NOMO-1 (cell line): ENCODE results near the gene DUSP16.
"Not testable (repeated sequence)": the region's sequence is repeated elsewhere in the genome, so short reads cannot be mapped to it uniquely, and the experiment has no call there.

ENCODE experiments used
- DNase-seq, 2 experiments: peaks; one replicate each; lab custom pipeline; 2025; ENCODE audit not compliant: unreplicated experiment in 2 of 2; lab: John Stamatoyannopoulos, UW

The DUSP16 gene

DNA sequence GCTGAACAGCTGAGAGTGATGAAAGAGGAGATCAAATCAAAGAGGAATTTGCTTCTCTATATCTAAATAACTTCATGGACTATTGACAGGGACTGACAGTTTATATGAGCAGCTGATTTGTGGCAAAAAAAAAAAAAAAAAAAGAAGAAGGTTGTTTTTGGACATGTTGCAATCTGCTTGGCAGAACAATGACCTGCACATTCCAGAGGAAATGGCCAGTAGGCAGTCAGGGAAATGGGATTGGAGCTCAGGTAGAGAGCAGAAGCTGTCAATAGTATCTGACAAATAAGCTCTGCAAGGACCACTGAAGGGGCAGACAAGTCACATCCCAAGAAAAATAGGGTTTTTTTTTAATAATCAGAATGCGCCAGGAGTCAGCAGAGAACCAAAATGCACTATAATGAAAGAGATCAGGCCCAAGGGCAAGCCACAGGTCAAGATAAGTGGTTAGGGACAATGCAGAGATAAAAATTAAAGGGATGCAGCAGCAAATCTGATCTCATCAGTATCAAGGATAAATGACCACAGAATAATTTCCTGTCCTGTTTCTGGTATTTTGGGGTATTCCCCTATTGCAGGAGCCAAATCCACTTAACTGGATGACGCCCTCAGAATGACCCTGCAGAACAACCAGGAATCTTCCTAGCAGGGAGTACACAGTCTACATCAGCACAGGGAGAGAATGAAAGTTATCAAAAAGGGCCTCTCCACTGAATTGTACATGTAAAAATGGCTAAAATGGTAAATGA, 22.6 kb upstream of the DUSP16 start:
- DNase-seq = no peak

DNA sequence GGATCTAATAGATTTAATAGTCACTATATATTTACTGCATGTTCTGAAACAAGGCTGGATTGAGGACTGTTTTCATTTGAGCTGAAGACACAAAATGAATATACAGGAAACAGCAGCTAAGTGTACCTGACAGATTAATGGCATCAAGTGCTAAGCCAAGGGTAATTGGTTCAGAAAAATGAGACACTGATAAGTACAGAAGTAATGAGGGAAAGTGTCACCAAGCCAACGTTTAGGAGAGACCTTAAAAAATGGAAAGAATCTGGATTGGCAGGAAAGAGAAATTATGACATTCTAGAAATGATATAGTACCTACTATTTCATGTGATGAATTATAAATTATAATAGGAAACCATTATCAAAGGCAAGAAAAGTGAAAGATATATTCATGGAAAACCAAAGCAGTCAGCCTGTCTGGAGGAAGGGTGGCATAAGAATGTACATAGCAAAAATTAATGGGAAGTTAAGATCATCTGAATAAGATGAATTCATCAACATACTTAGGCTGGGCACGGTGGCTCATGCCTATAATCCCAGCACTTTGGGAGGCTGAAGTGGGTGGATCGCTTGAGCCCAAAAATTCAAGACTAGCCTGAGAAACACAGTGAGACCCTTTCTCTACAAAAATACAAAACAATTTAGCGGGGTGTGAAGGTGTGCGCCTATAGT, 21.0 kb upstream of the DUSP16 start:
- DNase-seq = no peak

DNA sequence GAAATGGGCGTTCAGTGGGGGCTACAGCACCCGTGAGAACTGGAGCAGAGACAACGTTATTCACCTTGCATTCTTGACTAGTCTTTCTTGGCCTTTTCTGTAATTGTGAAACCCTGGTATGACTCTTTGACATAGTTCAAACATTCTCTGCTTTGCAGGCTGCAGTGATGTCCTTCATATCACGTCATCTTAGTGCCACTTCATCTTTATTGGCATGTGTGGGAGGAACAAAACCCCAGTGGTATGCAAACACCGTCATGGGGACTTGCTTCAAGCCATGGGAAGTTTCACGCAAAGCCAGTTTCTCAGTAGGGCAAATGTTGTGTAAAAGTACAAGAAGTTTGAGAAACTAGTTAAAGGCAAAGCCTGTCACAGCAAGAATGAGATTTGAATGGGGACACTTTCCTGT, 20.2 kb upstream of the DUSP16 start:
- DNase-seq = no peak

DNA sequence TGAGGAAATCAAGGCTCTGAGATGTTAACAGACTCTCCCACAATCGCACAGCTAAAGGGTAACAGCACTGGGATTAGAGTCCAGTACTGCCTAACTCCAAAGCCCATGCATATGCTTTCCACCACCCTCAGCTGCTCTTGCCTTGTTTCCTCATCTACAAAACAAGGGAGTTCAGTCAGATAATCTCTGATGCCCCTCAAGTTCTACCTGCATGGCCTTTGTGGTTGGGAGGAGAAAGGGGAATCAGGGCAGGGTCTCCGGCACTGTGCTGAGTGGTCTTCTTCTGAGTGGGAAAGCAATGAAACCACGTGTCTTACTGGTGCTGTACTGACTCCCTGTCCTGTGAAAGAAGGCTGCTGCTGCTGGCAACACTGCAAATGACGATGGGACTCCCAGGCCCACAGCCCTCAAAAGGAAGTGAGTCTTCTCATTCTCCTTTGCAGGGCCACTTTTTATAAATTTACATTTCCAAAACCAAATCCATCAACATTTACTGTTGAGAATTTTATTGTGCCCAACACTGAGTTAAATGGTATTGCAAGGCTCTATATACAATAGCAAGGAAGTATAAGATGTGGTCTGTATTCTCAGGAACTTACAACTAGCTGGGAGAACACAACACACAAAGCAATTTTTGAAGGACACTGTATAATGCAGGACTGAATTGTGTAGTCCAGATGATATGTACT, 19.7 kb upstream of the DUSP16 start:
- DNase-seq = no peak

DNA sequence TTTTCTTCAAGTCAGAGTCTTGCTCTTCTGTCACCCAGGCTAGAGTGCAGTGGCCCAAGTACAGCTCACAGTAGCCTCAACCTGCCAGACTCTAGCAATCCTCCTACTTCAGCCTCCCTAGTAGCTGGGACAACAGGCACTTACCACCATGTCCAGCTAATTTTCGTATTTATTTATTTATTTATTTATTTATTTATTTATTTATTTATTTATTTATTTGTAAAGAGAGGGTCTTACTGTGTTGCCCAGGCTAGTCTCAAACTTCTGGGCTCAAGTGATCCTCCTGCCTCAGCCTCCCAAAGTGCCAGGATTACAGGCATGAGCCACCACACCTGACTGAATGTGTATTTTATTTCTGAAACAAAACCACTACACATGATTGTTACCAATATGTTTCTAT, 18.1 kb upstream of the DUSP16 start:
- DNase-seq = not testable (repeated sequence)

DNA sequence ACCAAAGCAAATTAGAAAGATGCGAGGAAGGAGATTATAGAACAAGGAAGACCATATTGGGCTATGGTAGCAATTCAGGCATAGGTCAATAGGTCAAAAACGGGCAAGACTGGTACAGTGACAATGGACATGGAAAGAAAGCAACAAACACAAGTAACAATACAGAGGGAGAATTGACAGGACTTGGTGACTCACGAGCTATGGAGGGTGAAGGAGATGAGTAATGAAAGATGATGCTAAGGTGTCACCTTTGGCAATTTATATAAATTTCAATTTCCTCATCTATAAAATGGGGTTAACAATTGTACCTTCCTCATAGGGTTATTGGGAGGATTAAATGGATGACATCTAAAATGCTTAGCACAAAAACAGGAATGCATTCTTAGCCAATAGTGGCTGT, 15.1 kb upstream of the DUSP16 start:
- no peak for DNase-seq

DNA sequence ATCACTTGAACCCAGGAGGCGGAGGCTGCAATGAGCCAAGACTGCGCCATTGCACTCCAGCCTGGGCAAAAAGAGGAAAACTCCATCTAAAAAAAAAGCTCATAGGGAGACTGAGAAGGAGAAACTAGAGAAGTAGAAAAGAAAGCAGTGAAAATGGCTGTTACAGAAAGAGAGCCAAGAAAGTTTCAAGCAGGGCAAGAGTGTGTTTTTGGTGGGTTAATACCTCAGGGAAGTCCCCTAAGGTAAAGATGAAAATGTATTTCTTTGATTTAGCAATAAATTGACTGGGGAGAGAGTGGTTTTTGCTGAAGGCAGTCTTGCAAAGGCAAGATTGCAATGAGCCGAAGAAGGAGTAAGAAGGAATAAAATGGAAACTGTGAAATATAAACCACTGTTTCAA, 10.0 kb upstream of the DUSP16 start:
- DNase-seq = no peak

DNA sequence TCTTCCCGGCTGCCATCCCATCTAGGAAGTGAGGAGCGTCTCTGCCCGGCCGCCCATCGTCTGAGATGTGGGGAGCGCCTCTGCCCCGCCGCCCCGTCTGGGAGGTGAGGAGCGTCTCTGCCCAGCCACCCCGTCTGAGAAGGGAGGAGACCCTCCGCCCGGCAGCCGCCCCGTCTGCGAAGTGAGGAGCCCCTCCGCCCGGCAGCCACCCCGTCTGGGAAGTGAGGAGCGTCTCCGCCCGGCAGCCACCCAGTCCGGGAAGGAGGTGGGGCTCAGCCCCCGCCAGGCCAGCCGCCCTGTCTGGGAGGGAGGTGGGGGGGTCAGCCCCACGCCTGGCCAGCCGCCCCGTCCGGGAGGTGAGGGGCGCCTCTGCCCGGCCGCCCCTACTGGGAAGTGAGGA, 3.3 kb upstream of the DUSP16 start:
- not testable (repeated sequence) for DNase-seq

DNA sequence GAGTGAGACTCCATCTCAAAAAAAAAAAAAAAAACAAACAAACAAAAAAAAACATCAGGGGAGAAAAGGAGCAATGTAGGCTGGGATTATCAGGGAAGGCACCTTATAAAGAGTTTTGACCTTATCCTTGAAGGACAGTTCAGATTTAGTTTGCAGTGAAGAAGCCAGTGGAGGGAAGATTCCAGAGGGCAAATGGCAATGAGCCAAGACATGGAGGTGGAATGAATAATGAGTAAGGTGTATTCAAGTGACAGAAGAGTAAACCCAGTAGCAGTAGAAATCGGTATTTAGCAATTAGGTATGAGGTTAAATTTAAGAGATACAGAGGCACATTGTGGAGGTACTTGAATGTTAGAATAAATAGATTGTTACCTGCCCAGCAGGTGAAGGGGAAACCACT, 2.2 kb upstream of the DUSP16 start:
- no peak for DNase-seq

DNA sequence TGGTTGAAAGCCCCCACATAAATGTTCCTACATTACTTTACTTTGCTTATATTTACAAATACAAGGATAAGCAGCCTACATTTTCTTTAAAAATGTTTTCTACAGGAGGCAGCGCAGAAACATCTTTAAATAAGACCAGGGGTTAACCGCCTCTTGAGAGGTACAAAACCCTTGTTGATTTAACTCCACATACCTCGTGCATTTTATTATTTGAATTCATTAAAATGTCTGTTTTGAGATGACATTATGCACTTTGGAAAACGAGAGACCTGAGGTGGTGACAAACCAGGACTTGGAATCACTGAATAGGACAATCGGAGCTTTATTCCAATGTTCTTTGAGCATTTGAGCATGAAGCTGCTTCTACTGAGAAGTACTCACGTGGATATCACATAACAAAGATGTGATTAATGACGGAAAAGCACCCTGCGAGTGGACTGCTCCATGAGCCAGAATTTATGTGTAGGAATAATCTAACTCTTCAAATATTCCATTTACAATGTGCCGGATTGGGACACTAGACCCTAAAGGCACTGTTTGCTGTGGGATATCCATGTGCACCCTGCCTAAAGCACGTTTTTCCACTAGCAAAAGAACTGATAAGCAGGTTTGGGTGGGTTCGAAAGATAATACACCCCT, 746 bp upstream of the DUSP16 start:
- DNase-seq = no peak

DNA sequence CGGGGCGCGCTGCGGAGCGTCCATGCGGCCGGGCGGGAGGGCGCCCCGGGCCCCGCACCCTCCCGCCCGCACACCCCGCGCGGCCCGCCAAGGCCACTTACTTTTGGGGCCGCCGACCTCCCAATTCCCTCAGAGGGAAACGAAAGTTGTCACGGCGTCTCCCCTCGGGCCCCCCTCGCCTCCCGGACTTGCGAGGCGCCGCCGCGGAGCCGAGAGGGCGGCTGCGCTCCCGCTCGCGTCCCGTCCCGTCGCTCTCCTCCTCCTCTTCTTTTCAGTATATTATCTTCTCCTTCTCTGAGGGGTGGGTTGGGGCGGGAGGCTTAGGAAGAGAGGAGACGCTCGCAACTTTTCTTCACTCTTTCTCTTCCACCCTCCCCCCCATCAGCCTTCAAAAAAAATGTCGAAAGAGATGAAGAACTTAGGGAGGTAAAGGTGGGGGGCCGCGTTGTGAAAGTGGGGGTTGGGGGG, 613 bp downstream of the DUSP16 start:
- DNase-seq = no peak

DNA sequence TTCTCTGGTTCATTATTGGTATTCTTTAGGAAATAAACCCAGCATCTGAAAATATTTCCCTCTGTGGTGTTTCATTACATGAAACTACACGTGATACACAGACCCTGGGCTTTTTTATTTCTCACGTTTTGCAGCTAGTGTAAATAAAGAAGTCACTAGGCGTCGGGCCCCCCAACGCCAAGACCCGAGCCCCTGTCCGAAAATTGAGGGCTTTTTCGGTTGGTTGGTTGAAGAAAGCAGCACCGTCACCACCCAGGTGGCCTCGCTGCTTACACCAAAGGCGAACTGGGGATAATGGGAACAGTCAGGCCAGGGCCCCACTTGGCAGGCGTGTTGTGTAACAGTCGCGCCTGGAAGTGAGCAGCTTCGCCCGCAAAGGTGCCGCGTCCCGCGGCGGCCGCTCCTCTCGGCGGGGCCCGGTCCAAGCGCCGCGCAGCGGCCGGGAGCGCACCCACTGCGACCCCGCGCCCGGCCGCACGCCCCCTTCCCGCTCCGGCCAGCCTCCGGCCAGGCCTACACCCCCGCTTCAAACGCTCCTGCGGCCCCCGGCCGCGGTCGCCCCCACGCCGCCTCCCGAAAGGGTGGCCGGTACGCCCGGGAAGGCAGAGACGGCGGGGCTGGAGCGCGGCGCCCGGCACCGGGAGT, 1.2 kb downstream of the DUSP16 start:
- peak; percentile 16 to 60 for DNase-seq

DNA sequence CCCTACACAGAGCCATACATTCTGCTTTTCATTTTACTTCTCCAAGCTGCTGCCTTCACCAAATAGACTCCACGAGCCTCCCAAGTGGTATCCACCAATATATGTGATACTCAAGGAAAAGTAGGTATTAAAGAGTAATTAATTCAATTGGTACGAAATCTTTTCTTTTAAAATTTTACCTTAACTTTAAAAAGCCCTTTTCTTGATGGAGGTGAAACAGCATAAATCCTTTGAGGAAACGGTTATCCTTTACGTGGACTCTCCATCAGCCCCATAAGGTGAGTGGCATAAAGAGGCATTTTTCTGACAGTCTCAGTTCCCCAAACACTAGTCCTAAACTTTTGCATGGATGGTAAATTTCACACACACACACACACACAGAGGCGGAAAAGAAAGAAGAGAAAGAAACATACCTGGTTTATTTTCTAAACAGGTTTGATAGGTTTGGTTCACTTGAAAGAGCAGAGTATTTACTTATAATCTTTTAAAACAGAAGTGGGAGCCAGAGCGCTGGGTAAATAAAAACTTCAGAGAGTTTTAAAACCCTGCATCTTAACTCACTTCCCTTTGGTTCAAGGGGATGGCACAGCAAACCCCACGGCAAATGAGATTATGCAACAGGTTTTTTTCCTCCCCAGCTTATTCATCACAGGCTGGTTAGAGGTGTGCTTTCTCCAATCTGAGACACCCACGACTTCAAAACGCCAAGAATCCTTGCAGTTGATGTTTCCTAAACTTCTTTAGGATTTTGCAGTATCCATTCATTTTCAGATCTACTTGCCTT, 1.9 kb downstream of the DUSP16 start:
- DNase-seq = peak; percentile 74 to 81

DNA sequence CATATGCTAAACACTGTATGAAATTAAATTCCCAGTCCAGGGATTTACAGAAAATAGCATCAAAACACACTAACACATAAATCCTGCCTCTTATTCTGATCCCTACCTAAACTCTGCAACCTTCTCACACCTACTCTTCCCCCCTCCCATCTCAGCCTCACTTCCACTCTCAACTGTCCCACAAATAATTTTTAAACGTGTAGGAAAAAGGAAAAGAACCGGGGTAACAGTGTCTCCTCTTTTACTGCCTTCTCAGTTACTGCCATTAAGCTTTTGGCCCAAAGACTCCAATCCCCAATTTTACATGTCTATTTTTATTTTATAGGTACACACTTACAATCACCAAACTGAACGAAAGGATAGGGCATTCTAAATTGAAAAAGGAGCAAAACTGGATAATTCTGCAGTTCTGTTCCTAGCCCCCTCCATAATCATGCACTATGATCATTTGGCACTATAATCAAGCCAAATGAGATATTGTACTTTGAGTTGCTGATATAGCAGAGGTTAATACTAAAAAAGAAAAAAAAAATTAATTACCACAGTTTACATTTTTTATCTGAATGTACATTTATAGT, 2.9 kb downstream of the DUSP16 start:
- no peak for DNase-seq

DNA sequence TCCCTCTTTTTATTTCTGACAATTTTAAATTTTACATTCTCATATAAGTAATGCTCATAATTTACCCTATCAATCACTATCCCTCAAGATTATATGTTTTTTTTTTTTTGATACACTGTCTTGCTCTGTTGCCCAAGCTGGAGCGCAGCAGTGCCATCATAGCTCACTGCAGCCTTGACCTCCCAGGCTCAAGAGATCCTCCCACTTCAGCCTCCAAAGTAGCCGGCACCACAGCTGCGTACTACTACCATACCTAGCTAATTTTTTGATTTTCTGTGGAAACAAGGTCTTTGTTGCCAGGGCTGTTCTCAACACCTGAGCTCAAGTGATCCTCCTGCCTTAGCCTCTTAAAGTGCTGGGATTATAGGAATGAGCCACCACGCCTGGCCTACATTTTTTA, 4.4 kb downstream of the DUSP16 start:
- no peak for DNase-seq

DNA sequence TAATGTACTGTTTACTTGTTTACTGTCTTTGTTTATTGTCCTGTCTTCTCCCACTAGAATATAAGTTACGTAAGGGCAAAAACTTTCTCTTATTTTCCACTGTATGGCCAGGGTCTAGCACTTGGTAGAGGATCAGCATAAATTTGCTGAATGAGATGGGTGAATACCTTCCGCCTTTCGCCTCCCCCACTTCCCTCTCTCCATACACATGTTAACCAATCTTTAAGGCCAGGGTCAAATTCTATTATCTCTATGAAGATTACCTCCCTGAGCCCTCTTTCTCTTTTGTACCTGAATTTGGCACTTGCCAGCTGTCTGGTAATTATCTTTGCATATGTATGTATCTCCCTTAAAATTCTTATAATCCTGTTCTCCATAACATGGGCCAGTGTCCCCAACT, 4.9 kb downstream of the DUSP16 start:
- DNase-seq = no peak

DNA sequence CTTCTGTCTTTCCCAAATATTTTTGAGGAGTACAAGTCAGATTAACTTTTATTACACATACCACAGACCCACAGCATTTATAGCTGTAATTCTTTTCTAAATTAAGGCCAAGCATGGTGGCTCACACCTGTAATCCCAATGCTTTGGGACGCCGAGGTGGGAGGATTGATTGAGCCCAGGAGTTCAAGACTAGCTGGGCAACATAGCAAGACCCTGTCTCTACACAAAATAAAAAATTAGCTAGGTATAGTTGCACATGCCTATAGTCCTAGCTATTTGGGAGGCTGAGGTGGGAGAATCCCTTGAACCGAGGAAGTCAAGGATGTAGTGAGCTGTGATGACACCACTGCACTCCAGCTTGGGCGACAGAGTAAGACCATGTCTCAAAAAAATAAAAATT, 7.0 kb downstream of the DUSP16 start:
- no peak for DNase-seq

DNA sequence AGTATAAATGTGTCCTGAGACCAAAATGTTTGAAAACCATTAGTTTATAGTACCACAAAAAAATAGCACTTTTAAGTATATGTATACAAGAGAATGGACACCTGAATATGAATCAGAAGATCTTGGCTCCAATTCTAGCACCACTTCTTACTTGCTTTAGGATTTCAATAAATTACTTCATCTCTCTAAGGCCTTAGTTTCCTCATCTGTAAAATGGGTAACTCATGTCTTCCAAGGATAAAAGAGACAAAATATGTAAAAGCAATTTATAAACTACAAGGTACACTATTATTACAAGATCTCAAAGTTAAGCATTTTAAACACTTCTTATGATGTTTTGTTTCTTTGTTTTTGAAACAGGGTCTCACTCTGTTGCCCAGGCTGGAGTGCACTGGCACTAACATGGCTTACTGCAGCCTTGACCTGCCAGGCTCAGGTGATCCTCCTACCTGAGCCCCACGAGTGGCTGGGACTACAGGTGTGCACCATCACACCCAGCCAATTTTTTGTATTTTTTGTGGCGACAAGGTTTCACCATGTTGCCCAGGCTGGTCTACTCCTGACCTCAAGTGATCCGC, 9.4 kb downstream of the DUSP16 start:
- DNase-seq = no peak

DNA sequence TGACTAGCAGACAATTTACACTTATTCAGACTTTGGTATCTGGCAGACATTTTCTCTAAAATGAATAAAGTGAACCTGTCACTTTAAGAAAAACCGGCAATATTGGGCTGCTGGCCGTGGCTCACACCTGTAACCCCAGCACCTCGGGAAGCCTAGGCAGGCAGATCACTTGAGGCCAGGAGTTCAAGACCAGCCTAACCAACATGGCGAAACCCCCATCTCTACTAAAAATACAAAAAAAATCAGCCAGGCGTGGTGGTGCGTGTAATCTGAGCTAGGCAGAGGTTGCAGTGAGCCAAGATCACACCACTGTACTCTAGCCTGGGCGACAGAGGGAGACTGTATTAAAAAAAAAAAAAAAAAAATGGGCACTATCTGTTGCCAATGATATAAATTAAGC, 11.5 kb downstream of the DUSP16 start:
- no peak for DNase-seq
